Mesothelial cell of epicardium (in vitro differentiated cells): Measurements from ENCODE around the gene DEPDC4. TPM values are rescaled to one million over a fixed set of nuclear protein-coding genes. Genes with fewer than 3 reads are reported as not detected.

Experiments
- DNase-seq, 2 experiments: peaks; one replicate each; pipeline ENCODE4 v3.0.0; 2021; ENCODE audit warnings: low spot score in 2 of 2; ENCODE audit not compliant: unreplicated experiment in 2 of 2
- H3K27ac Mint-ChIP-seq: 2 replicates; pipeline ENCODE4 v1.8.0; 2021; ENCODE audit warnings: mixed read lengths
- H3K27me3 Mint-ChIP-seq: 2 replicates; pipeline ENCODE4 v1.8.0; 2021; ENCODE audit warnings: low read depth, mixed read lengths
- H3K36me3 Mint-ChIP-seq: 2 replicates; pipeline ENCODE4 v1.8.0; 2021; ENCODE audit warnings: mixed read lengths
- H3K4me1 Mint-ChIP-seq: 2 replicates; pipeline ENCODE4 v1.8.0; 2021; ENCODE audit warnings: mixed read lengths
- H3K4me3 Mint-ChIP-seq: 2 replicates; pipeline ENCODE4 v1.8.0; 2021; ENCODE audit warnings: mild to moderate bottlenecking, moderate library complexity, mixed read lengths
- H3K9me3 Mint-ChIP-seq: 2 replicates; pipeline ENCODE4 v1.8.0; 2021; ENCODE audit warnings: mixed read lengths
- total RNA-seq: library from RNA; stranded (reverse); gene quantifications from 3 replicates; pipeline ENCODE4 v1.2.1, GENCODE V29; 2021
- TF ChIP-seq, protein P1 (sequence below): fragments of 200-600 bp; sonication (generic); IDR thresholded peaks from one replicate; pipeline ENCODE4 v1.5.0; 2021; ENCODE audit warnings: antibody characterized with exemption; ENCODE audit not compliant: unreplicated experiment

Gene DEPDC4
- total RNA-seq, 1 donor from 2014 or later, result 3.6 TPM

DNA sequence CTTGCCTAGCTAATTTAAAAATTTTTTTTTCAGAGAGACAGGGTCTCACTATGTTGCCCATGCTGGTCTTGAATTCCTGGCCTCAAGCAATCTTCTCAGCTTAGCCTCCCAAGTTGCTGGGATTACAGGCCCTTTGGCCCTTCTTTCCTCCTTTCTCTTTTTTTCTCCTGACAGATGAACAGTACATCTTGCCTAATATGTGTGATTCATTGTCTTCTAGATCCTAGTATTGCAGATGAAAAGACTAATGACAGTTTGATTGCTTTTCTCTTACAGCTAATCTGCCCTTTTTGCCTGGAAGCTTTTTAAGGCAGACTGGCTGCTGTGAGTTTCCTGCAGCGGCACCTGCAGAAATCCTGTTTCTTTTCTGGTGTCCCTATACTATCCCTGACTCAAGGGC, 12.0 kb downstream of the DEPDC4 start:
- Mint-ChIP-seq H3K27me3 (no peaks in the 10 kb centered on the region), H3K27ac (no peak overlapping the region), H3K4me3 (no peak overlapping the region), H3K4me1 (peaks cover 7% of the 10 kb centered on the region), H3K36me3 (peaks cover 10% of the 10 kb centered on the region), H3K9me3 (peaks cover 9% of the 10 kb centered on the region)
- DNase-seq, result no peak
- TF ChIP-seq, protein P1, sequence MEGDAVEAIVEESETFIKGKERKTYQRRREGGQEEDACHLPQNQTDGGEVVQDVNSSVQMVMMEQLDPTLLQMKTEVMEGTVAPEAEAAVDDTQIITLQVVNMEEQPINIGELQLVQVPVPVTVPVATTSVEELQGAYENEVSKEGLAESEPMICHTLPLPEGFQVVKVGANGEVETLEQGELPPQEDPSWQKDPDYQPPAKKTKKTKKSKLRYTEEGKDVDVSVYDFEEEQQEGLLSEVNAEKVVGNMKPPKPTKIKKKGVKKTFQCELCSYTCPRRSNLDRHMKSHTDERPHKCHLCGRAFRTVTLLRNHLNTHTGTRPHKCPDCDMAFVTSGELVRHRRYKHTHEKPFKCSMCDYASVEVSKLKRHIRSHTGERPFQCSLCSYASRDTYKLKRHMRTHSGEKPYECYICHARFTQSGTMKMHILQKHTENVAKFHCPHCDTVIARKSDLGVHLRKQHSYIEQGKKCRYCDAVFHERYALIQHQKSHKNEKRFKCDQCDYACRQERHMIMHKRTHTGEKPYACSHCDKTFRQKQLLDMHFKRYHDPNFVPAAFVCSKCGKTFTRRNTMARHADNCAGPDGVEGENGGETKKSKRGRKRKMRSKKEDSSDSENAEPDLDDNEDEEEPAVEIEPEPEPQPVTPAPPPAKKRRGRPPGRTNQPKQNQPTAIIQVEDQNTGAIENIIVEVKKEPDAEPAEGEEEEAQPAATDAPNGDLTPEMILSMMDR, result no peak

- Mint-ChIP-seq H3K27ac (no peak overlapping the region), H3K4me1 (peaks cover 7% of the 10 kb centered on the region), H3K9me3 (peaks cover 7% of the 10 kb centered on the region), H3K4me3 (no peak overlapping the region), H3K36me3 (peaks cover 10% of the 10 kb centered on the region), H3K27me3 (no peaks in the 10 kb centered on the region)
- TF ChIP-seq, protein P1, result no peak
- DNase-seq, result no peak
These were observed 13.4 kb downstream of the DEPDC4 start for GRCh38 chr12:100253437-100253836.

- TF ChIP-seq, protein P1, result no peak
- DNase-seq, result no peak
- H3K27me3 Mint-ChIP-seq, result no peaks in the 10 kb centered on the region
- H3K4me3 Mint-ChIP-seq, result no peak overlapping the region
- no peak overlapping the region for H3K27ac Mint-ChIP-seq
- H3K36me3 Mint-ChIP-seq, result peaks cover 2% of the 10 kb centered on the region
- peaks cover 7% of the 10 kb centered on the region for H3K4me1 Mint-ChIP-seq
- no peaks in the 10 kb centered on the region for H3K9me3 Mint-ChIP-seq
These were observed 15.0 kb downstream of the DEPDC4 start for GRCh38 chr12:100251917-100252316.

- DNase-seq, result no peak
- H3K36me3 Mint-ChIP-seq, result peaks cover 2% of the 10 kb centered on the region
- no peaks in the 10 kb centered on the region for H3K27me3 Mint-ChIP-seq
- H3K27ac Mint-ChIP-seq, result no peak overlapping the region
- TF ChIP-seq, protein P1, result no peak
- peaks cover 3% of the 10 kb centered on the region for H3K4me1 Mint-ChIP-seq
- no peak overlapping the region for H3K4me3 Mint-ChIP-seq
- H3K9me3 Mint-ChIP-seq, result no peaks in the 10 kb centered on the region
These were observed 16.9 kb downstream of the DEPDC4 start for GRCh38 chr12:100249941-100250340.

DNA sequence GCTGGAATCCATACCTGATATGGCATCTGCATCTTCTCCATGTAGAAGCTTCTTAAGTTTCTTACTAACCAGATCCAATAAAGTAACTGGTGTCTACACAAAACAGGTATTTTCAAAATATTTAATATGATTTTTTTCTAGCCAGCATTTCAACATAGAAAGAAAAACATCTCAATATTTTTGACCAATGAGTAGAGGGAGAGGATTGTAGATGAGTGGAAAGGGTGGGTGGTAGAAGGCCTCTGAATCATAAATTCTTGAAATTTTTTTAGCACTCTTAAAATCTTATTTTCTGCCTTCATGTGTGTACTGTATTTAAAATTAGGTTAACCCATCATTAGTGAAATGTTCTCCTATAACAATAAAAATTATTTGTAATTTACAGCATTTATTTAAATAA, 18.0 kb downstream of the DEPDC4 start:
- no peak for DNase-seq
- Mint-ChIP-seq H3K4me3 (no peak overlapping the region), H3K9me3 (no peaks in the 10 kb centered on the region), H3K27me3 (no peaks in the 10 kb centered on the region), H3K4me1 (no peaks in the 10 kb centered on the region), H3K27ac (no peak overlapping the region), H3K36me3 (peaks cover 2% of the 10 kb centered on the region)
- TF ChIP-seq, protein P1, result no peak

DNA sequence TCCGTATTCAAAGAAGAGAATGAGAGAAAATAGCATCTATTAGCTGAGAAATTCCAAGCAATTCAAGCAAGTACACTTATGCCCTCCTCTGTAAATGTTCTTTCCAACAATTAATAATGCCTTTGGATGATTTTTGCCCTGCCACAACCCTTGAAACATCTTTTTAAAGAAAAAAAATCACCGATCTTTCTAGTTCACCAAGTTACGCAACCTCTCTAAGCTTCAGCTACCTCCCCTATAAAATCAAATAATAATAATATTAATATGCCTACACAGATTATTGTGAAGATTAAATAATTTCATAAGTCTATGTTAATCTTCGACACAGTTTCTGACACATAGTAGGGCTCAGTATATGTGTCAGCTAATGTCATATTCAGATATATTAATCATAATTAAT, 19.1 kb downstream of the DEPDC4 start:
- Mint-ChIP-seq H3K27ac (no peak overlapping the region), H3K4me1 (no peaks in the 10 kb centered on the region), H3K27me3 (no peaks in the 10 kb centered on the region), H3K4me3 (no peak overlapping the region), H3K9me3 (no peaks in the 10 kb centered on the region), H3K36me3 (peaks cover 2% of the 10 kb centered on the region)
- no peak for DNase-seq
- TF ChIP-seq, protein P1, result no peak
